Measurements from ENCODE around the gene CSTF1. TPM values are rescaled to one million over a fixed set of nuclear protein-coding genes. Genes with fewer than 3 reads are reported as not detected.

The CSTF1 gene
- total RNA-seq, 1 donor from 2014 or later = 38.6 TPM

DNA sequence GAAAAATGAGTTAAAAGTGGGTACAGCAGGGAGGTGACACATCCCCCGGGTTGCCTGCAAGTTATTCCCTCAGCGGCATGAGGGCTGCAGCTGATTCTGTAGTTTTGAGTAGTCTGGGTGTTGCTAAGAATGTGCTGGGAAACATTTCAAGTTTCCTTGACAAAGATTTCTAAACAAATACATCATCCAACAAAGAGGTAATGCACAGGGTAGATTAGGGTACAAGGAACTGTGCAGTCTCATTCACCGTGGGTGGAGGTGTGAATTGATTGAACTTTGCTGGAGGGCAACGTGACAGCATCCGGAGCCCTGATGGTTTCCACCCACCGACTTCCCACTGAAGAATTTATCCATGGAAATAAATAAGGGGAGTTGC is 41.4 kb downstream of the CSTF1 start:
- Mint-ChIP-seq H3K27ac (ENCODE audit: unreplicated experiment) (no peak overlapping the region), H3K36me3 (ENCODE audit: unreplicated experiment) (no peaks in the 10 kb centered on the region), H3K4me1 (ENCODE audit: unreplicated experiment) (peaks cover 19% of the 10 kb centered on the region), H3K4me3 (ENCODE audit: unreplicated experiment) (no peak overlapping the region), H3K9me3 (ENCODE audit: unreplicated experiment) (no peaks in the 10 kb centered on the region), H3K27me3 (ENCODE audit: unreplicated experiment) (no peaks in the 10 kb centered on the region)
- no peak for DNase-seq (ENCODE audit: extremely low spot score, unreplicated experiment)
- TF ChIP-seq, protein P1, sequence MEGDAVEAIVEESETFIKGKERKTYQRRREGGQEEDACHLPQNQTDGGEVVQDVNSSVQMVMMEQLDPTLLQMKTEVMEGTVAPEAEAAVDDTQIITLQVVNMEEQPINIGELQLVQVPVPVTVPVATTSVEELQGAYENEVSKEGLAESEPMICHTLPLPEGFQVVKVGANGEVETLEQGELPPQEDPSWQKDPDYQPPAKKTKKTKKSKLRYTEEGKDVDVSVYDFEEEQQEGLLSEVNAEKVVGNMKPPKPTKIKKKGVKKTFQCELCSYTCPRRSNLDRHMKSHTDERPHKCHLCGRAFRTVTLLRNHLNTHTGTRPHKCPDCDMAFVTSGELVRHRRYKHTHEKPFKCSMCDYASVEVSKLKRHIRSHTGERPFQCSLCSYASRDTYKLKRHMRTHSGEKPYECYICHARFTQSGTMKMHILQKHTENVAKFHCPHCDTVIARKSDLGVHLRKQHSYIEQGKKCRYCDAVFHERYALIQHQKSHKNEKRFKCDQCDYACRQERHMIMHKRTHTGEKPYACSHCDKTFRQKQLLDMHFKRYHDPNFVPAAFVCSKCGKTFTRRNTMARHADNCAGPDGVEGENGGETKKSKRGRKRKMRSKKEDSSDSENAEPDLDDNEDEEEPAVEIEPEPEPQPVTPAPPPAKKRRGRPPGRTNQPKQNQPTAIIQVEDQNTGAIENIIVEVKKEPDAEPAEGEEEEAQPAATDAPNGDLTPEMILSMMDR (IDR thresholded peaks at IDR 0.05) = no peak

- no peaks in the 10 kb centered on the region for H3K27me3 Mint-ChIP-seq (ENCODE audit: unreplicated experiment)
- H3K36me3 Mint-ChIP-seq (ENCODE audit: unreplicated experiment) = no peaks in the 10 kb centered on the region
- peaks cover 32% of the 10 kb centered on the region for H3K4me1 Mint-ChIP-seq (ENCODE audit: unreplicated experiment)
- H3K27ac Mint-ChIP-seq (ENCODE audit: unreplicated experiment) = no peak overlapping the region
- H3K4me3 Mint-ChIP-seq (ENCODE audit: unreplicated experiment) = no peak overlapping the region
- no peaks in the 10 kb centered on the region for H3K9me3 Mint-ChIP-seq (ENCODE audit: unreplicated experiment)
- TF ChIP-seq, protein P1 (IDR thresholded peaks at IDR 0.05) = no peak
- DNase-seq (ENCODE audit: extremely low spot score, unreplicated experiment) = no peak
These were observed 44.9 kb downstream of the CSTF1 start for GRCh38 chr20:56437196-56437960.

- no peaks in the 10 kb centered on the region for H3K36me3 Mint-ChIP-seq (ENCODE audit: unreplicated experiment)
- no peak for DNase-seq (ENCODE audit: extremely low spot score, unreplicated experiment)
- no peaks in the 10 kb centered on the region for H3K27me3 Mint-ChIP-seq (ENCODE audit: unreplicated experiment)
These were observed 45.8 kb downstream of the CSTF1 start for GRCh38 chr20:56438284-56438683.

DNA sequence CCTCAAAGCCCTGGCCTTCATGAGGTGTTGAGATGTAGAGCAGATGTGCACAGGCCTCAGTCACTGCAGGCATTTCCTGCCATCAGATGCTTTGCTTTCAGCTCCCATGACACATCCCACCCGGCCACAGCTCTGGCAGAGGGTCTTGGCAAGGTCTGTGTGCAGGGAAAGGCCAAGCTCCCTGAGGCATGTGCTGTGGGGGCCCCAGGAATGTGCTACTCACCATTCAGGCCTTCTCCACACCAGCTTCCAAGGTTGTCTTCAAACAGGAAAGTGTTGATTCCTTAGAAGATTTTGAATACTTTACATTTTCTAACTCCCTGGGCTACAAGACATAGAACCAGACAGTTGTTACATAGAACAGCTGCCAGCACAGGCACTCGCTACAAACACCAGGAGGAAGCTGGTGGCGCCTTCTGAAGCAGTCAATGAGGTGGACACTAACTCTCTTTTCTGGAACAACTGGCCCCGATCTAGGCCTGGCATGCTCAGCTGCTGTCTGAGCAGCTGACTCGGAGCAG is 47.4 kb downstream of the CSTF1 start:
- Mint-ChIP-seq H3K27ac (ENCODE audit: unreplicated experiment) (peak overlapping the region; percentile 86), H3K9me3 (ENCODE audit: unreplicated experiment) (no peaks in the 10 kb centered on the region), H3K27me3 (ENCODE audit: unreplicated experiment) (no peaks in the 10 kb centered on the region), H3K4me3 (ENCODE audit: unreplicated experiment) (no peak overlapping the region), H3K36me3 (ENCODE audit: unreplicated experiment) (no peaks in the 10 kb centered on the region), H3K4me1 (ENCODE audit: unreplicated experiment) (peaks cover 48% of the 10 kb centered on the region)
- TF ChIP-seq, protein P1 (IDR thresholded peaks at IDR 0.05) = no peak
- peak; percentile 87 for DNase-seq (ENCODE audit: extremely low spot score, unreplicated experiment)

More at GRCh38 chr20:56438284-56438683, 45.8 kb downstream of the CSTF1 start:
- H3K4me1 Mint-ChIP-seq (ENCODE audit: unreplicated experiment) = peaks cover 39% of the 10 kb centered on the region
- H3K4me3 Mint-ChIP-seq (ENCODE audit: unreplicated experiment) = no peak overlapping the region
- H3K9me3 Mint-ChIP-seq (ENCODE audit: unreplicated experiment) = no peaks in the 10 kb centered on the region
- H3K27ac Mint-ChIP-seq (ENCODE audit: unreplicated experiment) = no peak overlapping the region
- TF ChIP-seq, protein P1 (IDR thresholded peaks at IDR 0.05) = no peak

DNA sequence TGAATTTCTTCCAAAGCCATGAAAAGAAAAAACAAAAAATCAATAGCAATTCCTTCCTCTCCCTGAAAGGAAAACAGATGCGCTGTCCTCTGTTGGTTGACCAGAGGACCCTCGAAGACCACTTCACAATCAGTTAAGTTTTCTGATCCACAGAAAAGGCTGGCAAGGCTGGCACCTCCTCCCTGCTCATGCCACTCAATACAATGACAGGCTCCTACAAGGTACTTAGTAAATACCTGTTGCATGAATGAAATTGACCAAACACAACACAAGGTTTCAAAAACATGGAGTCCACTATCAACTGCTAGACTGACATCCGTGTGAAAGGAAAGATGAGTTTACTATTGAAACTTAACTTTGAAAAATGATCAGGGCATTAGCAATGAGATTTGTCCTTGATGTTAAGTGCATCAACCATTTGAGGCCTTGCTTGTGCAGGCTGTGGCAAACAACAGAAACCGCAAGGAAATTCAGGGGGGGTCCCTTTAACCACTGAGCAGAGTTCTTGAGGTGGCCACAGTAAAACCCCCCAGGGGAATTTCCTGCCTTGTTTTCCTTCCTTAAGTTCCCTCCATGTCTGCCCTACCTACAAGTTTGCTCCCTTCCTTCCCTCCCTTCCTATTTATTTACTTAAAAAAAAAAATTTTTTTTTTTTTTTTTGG is 48.0 kb downstream of the CSTF1 start:
- peaks cover 48% of the 10 kb centered on the region for H3K4me1 Mint-ChIP-seq (ENCODE audit: unreplicated experiment)
- H3K4me3 Mint-ChIP-seq (ENCODE audit: unreplicated experiment) = no peak overlapping the region
- TF ChIP-seq, protein P1 (IDR thresholded peaks at IDR 0.05) = no peak
- no peaks in the 10 kb centered on the region for H3K9me3 Mint-ChIP-seq (ENCODE audit: unreplicated experiment)
- H3K27me3 Mint-ChIP-seq (ENCODE audit: unreplicated experiment) = no peaks in the 10 kb centered on the region
- no peaks in the 10 kb centered on the region for H3K36me3 Mint-ChIP-seq (ENCODE audit: unreplicated experiment)
- no peak for DNase-seq (ENCODE audit: extremely low spot score, unreplicated experiment)
- peak overlapping the region; percentile 86 for H3K27ac Mint-ChIP-seq (ENCODE audit: unreplicated experiment)
